CD8-positive, alpha-beta memory T cell (primary cell): ENCODE results near the gene GYS1. TPM values are rescaled to one million over a fixed set of nuclear protein-coding genes. Genes with fewer than 3 reads are reported as not detected.
"Not testable (repeated sequence)": the region's sequence is repeated elsewhere in the genome, so short reads cannot be mapped to it uniquely, and the experiment has no call there.

Source experiments
- CTCF ChIA-PET: fragments of 350-600 bp; sonication (Branson Sonifier 250); formaldehyde crosslinking; loops from one replicate; lab custom pipeline; 2021; ENCODE audit warnings: antibody characterized with exemption; lab: Charles Lee
- POLR2A ChIA-PET: fragments of 350-600 bp; sonication (Branson Sonifier 250); formaldehyde crosslinking; loops from one replicate; lab custom pipeline; 2021; ENCODE audit warnings: antibody characterized with exemption; lab: Charles Lee
- DNase-seq, 5 donors: peaks; one replicate each; pipeline versions ENCODE4 v3.0.0 to v3.0.0-alpha.2; 2020 to 2022; ENCODE audit warnings: mixed read lengths in 1 of 5
- H3K27ac ChIP-seq: one replicate; pipeline ENCODE4 v1.7.0; 2013; ENCODE audit warnings: low read depth, mild to moderate bottlenecking, low read length, moderate library complexity
- H3K27me3 ChIP-seq: 2 replicates; pipeline ENCODE4 v1.7.0; 2013; ENCODE audit warnings: low read length, mild to moderate bottlenecking; ENCODE audit not compliant: insufficient read depth, poor library complexity, severe bottlenecking
- H3K36me3 ChIP-seq: 2 replicates; pipeline ENCODE4 v1.7.0; 2013; ENCODE audit warnings: mild to moderate bottlenecking, low read length, moderate library complexity; ENCODE audit not compliant: insufficient read depth
- H3K4me1 ChIP-seq: 2 replicates; pipeline ENCODE4 v1.7.0; 2013; ENCODE audit warnings: mild to moderate bottlenecking, low read length, moderate library complexity; ENCODE audit not compliant: insufficient read depth
- H3K4me3 ChIP-seq: 2 replicates; pipeline ENCODE4 v1.7.0; 2013; ENCODE audit warnings: mild to moderate bottlenecking, low read length
- H3K9me3 ChIP-seq: 2 replicates; pipeline ENCODE4 v1.7.0; 2013; ENCODE audit warnings: mild to moderate bottlenecking, low read length
- H3K27ac Mint-ChIP-seq, 8 donors: one replicate each; pipeline ENCODE4 v1.8.0; 2020 to 2021; ENCODE audit warnings: mixed read lengths in 8 of 8, mild to moderate bottlenecking in 6 of 8, inconsistent platforms in 3 of 8, moderate library complexity in 3 of 8
- H3K27me3 Mint-ChIP-seq, 2 donors: one replicate each; pipeline ENCODE4 v1.8.0; 2020 to 2021; ENCODE audit warnings: mixed read lengths in 2 of 2, mild to moderate bottlenecking in 1 of 2, moderate library complexity in 1 of 2
- H3K36me3 Mint-ChIP-seq, 3 donors: one replicate each; pipeline ENCODE4 v1.8.0; 2020 to 2021; ENCODE audit warnings: mixed read lengths in 3 of 3, inconsistent platforms in 1 of 3, mild to moderate bottlenecking in 1 of 3
- H3K4me1 Mint-ChIP-seq, 3 donors: one replicate each; pipeline ENCODE4 v1.8.0; 2020 to 2021; ENCODE audit warnings: mixed read lengths in 3 of 3, inconsistent platforms in 1 of 3, mild to moderate bottlenecking in 1 of 3
- H3K4me3 Mint-ChIP-seq, 7 donors: one replicate each; pipeline ENCODE4 v1.8.0; 2020 to 2021; ENCODE audit warnings: mixed read lengths in 7 of 7, mild to moderate bottlenecking in 6 of 7, moderate library complexity in 4 of 7, inconsistent platforms in 2 of 7
- H3K9me3 Mint-ChIP-seq, 5 donors: one replicate each; pipeline ENCODE4 v1.8.0; 2020 to 2022; ENCODE audit warnings: mixed read lengths in 5 of 5, mild to moderate bottlenecking in 3 of 5, moderate library complexity in 2 of 5, inconsistent platforms in 1 of 5
- polyA plus RNA-seq: library from polyadenylated mRNA; unstranded; fragments of 300-500 nt; fragmentation: Illumina TruSeq; gene quantifications from one replicate; pipeline ENCODE4 v1.2.3, GENCODE V29; 2021
- total RNA-seq, 2 experiments: library from RNA; stranded (reverse); gene quantifications; one replicate each; pipeline ENCODE4 v1.2.3, GENCODE V29; 2021

Gene GYS1
- total and polyA plus RNA-seq, 3 experiments from 2014 or later: 31.5 to 38.9 (median 38.2) TPM

DNA sequence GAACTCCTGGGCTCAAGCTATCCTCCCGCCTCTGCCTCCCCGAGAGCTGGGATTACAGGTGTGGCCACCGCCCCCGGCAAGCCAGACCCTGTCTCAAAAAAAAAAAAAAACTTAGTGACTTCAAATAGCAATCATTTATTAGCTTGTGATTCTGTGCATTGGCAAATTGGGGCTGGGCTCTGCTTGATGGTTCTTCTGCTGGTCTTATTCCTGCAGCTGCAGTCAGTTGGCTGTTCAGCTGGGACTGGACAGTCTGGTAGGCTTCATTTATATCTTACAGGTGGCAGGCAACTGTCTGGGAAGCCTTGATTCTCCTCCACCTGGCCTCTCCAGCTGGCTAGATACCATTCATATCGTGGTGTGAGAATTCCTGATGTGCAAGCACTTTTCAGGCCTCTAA is 52.2 kb downstream of the GYS1 start:
- no peak for DNase-seq
- Mint-ChIP-seq H3K9me3 (no peaks in the 10 kb centered on the region), H3K4me1 (no peaks in the 10 kb centered on the region), H3K4me3 (no peak overlapping the region), H3K36me3 (peaks cover 1 to 6% (median 1%) of the 10 kb centered on the region in 3 donors), H3K27me3 (no peaks in the 10 kb centered on the region), H3K27ac (no peak overlapping the region)
- Histone ChIP-seq H3K27ac (no peak overlapping the region), H3K4me3 (no peak overlapping the region), H3K36me3 (no peaks in the 10 kb centered on the region), H3K27me3 (no peaks in the 10 kb centered on the region), H3K9me3 (no peaks in the 10 kb centered on the region), H3K4me1 (no peaks in the 10 kb centered on the region)
- CTCF ChIA-PET: no interaction called here
- POLR2A ChIA-PET: no interaction called here

DNA sequence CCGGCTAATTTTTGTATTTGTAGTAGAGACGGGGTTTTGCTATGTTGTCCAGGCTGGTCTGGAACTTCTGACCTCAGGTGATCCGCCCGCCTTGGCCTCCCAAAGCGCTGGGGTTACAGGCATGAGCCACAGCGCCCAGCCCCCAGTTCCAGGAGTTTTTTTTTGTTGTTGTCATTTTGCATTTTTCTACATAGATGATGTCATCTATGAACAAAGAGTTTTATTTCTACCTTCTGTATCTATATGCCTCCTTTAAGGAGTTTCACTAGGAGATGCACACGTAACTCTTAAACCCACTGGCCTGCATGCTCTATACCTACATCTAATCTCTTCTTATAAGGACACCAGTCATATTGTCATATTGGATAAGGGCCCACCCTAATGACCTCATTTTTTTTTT is 54.9 kb downstream of the GYS1 start:
- no peak overlapping the region for H3K27ac Mint-ChIP-seq
- H3K9me3 Mint-ChIP-seq: no peaks in the 10 kb centered on the region
- H3K36me3 Mint-ChIP-seq: peaks cover 1 to 6% (median 1%) of the 10 kb centered on the region in 3 donors
- peaks cover 6% of the 10 kb centered on the region for H3K4me1 ChIP-seq
- H3K36me3 ChIP-seq: no peaks in the 10 kb centered on the region
- no peaks in the 10 kb centered on the region for H3K27me3 Mint-ChIP-seq
- H3K4me1 Mint-ChIP-seq: peaks cover 7 to 13% (median 8%) of the 10 kb centered on the region in 3 donors
- POLR2A ChIA-PET: no interaction called here
- H3K27ac ChIP-seq: no peak overlapping the region
- H3K4me3 ChIP-seq: no peak overlapping the region
- CTCF ChIA-PET: no interaction called here
- no peaks in the 10 kb centered on the region for H3K27me3 ChIP-seq
- H3K4me3 Mint-ChIP-seq: no peak overlapping the region
- H3K9me3 ChIP-seq: no peaks in the 10 kb centered on the region
- no peak for DNase-seq

DNA sequence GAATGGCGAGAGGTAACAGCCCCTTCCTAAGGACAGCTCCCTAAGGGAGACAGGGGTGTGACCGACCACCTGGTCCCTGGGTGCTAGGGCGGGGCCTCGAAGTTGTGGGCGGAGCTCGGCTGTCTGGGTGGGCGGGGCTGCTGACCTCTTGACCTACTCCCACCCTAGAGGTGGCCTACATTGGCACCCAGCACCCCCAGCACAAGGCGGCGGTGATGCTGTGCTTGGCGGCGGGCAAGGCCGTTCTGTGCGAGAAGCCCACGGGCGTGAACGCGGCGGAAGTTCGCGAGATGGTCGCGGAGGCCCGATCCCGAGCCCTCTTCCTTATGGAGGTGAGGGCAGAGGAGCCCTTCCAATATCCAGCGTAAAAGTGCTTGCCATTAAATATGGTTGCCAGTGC is 57.2 kb downstream of the GYS1 start:
- H3K36me3 Mint-ChIP-seq: peaks cover 0 to under 1% (median 0%) of the 10 kb centered on the region in 3 donors
- CTCF ChIA-PET: no interaction called here
- DNase-seq: no peak

DNA sequence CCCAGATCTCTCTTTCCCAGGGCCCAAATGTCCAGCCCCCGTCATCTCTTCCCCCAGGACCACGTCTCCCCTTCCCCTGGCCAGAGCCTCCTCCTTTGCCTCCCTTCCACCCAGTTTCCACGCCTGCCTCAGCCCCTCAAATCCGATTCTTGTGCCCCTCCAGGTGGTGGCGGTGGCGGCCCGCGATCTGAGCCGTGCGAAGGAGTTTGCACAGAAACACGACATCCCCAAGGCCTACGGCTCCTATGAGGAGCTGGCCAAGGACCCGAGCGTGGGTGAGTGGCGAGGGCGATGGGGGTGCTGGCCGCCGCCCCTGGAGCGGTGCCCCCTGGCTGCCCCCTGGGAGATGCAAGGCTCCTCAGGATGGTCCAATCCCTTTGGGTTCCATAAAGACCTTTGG is 58.3 kb downstream of the GYS1 start:
- peak overlapping the region in 1 of 8 donors; percentile 38 for H3K27ac Mint-ChIP-seq
- ChIA-PET POLR2A (no interaction called here), CTCF (no interaction called here)
- Histone ChIP-seq H3K27ac (no peak overlapping the region), H3K9me3 (no peaks in the 10 kb centered on the region), H3K4me3 (no peak overlapping the region), H3K27me3 (no peaks in the 10 kb centered on the region), H3K4me1 (peaks cover 12% of the 10 kb centered on the region), H3K36me3 (no peaks in the 10 kb centered on the region)
- no peaks in the 10 kb centered on the region for H3K9me3 Mint-ChIP-seq
- H3K4me3 Mint-ChIP-seq: peak overlapping the region in 1 of 7 donors; percentile 23
- no peaks in the 10 kb centered on the region for H3K36me3 Mint-ChIP-seq
- DNase-seq: no peak
- H3K4me1 Mint-ChIP-seq: peaks cover 9 to 19% (median 12%) of the 10 kb centered on the region in 3 donors
- H3K27me3 Mint-ChIP-seq: no peaks in the 10 kb centered on the region

More for the DNA sequence above, 57.2 kb downstream of the GYS1 start:
- no peaks in the 10 kb centered on the region for H3K36me3 ChIP-seq
- no peak overlapping the region for H3K27ac ChIP-seq
- H3K4me3 Mint-ChIP-seq: no peak overlapping the region
- H3K4me1 ChIP-seq: peaks cover 12% of the 10 kb centered on the region
- POLR2A ChIA-PET: interaction anchor here (0.6 kb wide), 1 partner anchor 141 kb away, joined by 3 read pairs; no protein-coding TSS in a partner anchor
- no peaks in the 10 kb centered on the region for H3K27me3 Mint-ChIP-seq
- H3K27ac Mint-ChIP-seq: no peak overlapping the region
- peaks cover 9 to 19% (median 12%) of the 10 kb centered on the region in 3 donors for H3K4me1 Mint-ChIP-seq
- no peaks in the 10 kb centered on the region for H3K9me3 ChIP-seq
- H3K4me3 ChIP-seq: no peak overlapping the region
- no peaks in the 10 kb centered on the region for H3K9me3 Mint-ChIP-seq
- no peaks in the 10 kb centered on the region for H3K27me3 ChIP-seq

- Mint-ChIP-seq H3K27me3 (no peaks in the 10 kb centered on the region), H3K4me1 (peaks cover 9 to 19% (median 12%) of the 10 kb centered on the region in 3 donors), H3K36me3 (no peaks in the 10 kb centered on the region), H3K27ac (peak within 1 kb of the TSS in 7 of 8 donors; percentile 38 to 87 (median 75)), H3K9me3 (no peaks in the 10 kb centered on the region), H3K4me3 (peak within 1 kb of the TSS; percentile 12 to 90 (median 84))
- Histone ChIP-seq H3K9me3 (no peaks in the 10 kb centered on the region), H3K4me3 (peak within 1 kb of the TSS; percentile 45), H3K36me3 (no peaks in the 10 kb centered on the region), H3K27me3 (no peaks in the 10 kb centered on the region), H3K27ac (peak within 1 kb of the TSS; percentile 18), H3K4me1 (peaks cover 12% of the 10 kb centered on the region)
- DNase-seq: peak; percentile 78 to 87 (median 82)
- CTCF ChIA-PET: interaction anchor here (1.0 to 1.7 kb wide), 3 partner anchors 18 to 37 kb away, joined by 3 to 6 read pairs (median 3); no protein-coding TSS in a partner anchor
- POLR2A ChIA-PET: interaction anchor here (0.7 to 1.4 kb wide), 3 partner anchors 32 to 60 kb away, joined by 3 to 5 read pairs (median 3); partner anchors contain the start of gene RUVBL2
Measured at GRCh38 chr19:48933382-48933932, 59.7 kb downstream of the GYS1 start, which contains the start of gene DHDH. TSS of gene DHDH (plus strand) at chr19:48933699. CDS start at chr19:48933722, 23 bp downstream.

- no peak overlapping the region for H3K27ac ChIP-seq
- POLR2A ChIA-PET: no interaction called here
- H3K4me1 ChIP-seq: peaks cover 6% of the 10 kb centered on the region
- Mint-ChIP-seq H3K9me3 (no peaks in the 10 kb centered on the region), H3K36me3 (peaks cover 0 to 2% (median 0%) of the 10 kb centered on the region in 3 donors), H3K4me1 (peaks cover 5 to 7% (median 5%) of the 10 kb centered on the region in 3 donors), H3K27ac (no peak overlapping the region), H3K27me3 (no peaks in the 10 kb centered on the region), H3K4me3 (no peak overlapping the region)
- no peaks in the 10 kb centered on the region for H3K9me3 ChIP-seq
- CTCF ChIA-PET: no interaction called here
- H3K4me3 ChIP-seq: no peak overlapping the region
- no peaks in the 10 kb centered on the region for H3K27me3 ChIP-seq
- no peaks in the 10 kb centered on the region for H3K36me3 ChIP-seq
- DNase-seq: no peak
Measured at GRCh38 chr19:48928164-48929025, 64.7 kb downstream of the GYS1 start.

- H3K4me3 ChIP-seq, POLR2A ChIA-PET, H3K9me3 ChIP-seq, H3K27ac Mint-ChIP-seq, DNase-seq, H3K4me1 Mint-ChIP-seq, H3K27me3 ChIP-seq, H3K4me1 ChIP-seq, CTCF ChIA-PET, H3K4me3 Mint-ChIP-seq, H3K36me3 Mint-ChIP-seq, H3K27me3 Mint-ChIP-seq, H3K9me3 Mint-ChIP-seq, H3K27ac ChIP-seq, H3K36me3 ChIP-seq: not testable (repeated sequence)
Measured at GRCh38 chr19:48927692-48928091, 65.4 kb downstream of the GYS1 start.

DNA sequence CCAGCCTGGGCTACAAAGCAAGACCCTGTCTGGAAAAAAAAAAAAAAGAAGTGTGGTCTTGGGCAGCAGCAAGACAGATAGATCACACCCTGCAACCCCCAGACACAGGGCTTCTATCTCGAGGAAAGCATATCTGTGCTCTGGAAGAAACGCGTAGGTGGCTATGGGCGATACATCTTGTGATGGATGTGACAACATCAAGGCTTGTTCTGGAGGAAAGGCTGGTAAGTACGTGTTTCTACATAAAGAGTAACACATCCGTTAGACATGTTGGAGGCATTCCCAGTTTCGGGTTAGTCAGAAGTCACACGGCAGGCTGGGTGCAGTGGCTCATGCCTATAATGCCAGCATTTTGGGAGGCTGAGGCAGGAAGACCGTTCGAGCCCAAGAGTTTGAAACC is 66.2 kb downstream of the GYS1 start:
- no peak overlapping the region for H3K4me3 ChIP-seq

More for the DNA sequence above, 66.2 kb downstream of the GYS1 start:
- ChIA-PET CTCF (no interaction called here), POLR2A (no interaction called here)
- Mint-ChIP-seq H3K4me3 (peak overlapping the region in 3 of 7 donors; percentile 22 to 61 (median 32)), H3K9me3 (no peaks in the 10 kb centered on the region), H3K4me1 (peaks cover 0 to 4% (median 0%) of the 10 kb centered on the region in 3 donors), H3K27ac (peak overlapping the region in 2 of 8 donors; percentile 47 to 58), H3K27me3 (no peaks in the 10 kb centered on the region), H3K36me3 (peaks cover 0 to 12% (median 0%) of the 10 kb centered on the region in 3 donors)
- peak in 1 of 5 donors; percentile 11 for DNase-seq
- Histone ChIP-seq H3K27ac (no peak overlapping the region), H3K9me3 (no peaks in the 10 kb centered on the region), H3K27me3 (no peaks in the 10 kb centered on the region), H3K4me1 (no peaks in the 10 kb centered on the region), H3K36me3 (no peaks in the 10 kb centered on the region)
